SK-N-SH (cell line): Measurements from ENCODE around the gene SH3TC1.

Source experiments
- CTCF ChIP-seq: fragments of 200-600 bp; sonication (generic); IDR thresholded peaks from 2 replicates; pipeline ENCODE4 v1.6.1; 2017; ENCODE audit warnings: antibody characterized with exemption, mild to moderate bottlenecking, moderate library complexity
- EP300 ChIP-seq, 2 experiments: IDR thresholded peaks; 2 replicates each; pipeline versions ENCODE4 v1.4.0 to v1.6.1; 2012; ENCODE audit warnings: borderline replicate concordance in 1 of 2, low read depth in 1 of 2, low read length in 1 of 2
- EZH2phosphoT487 ChIP-seq: fragments of 200-600 bp; sonication (generic); IDR thresholded peaks from 2 replicates; pipeline ENCODE4 v1.6.1; 2017; ENCODE audit warnings: low read depth, mixed run types, mild to moderate bottlenecking, antibody characterized with exemption, moderate library complexity, borderline replicate concordance
- JUND ChIP-seq: IDR thresholded peaks from 2 replicates; pipeline ENCODE4 v1.4.0; 2012
- RAD21 ChIP-seq: IDR thresholded peaks from 2 replicates; pipeline ENCODE4 v1.6.1; 2012; ENCODE audit warnings: mild to moderate bottlenecking, low read length
- RCOR1 ChIP-seq: fragments of 150-350 bp; IDR thresholded peaks from 2 replicates; pipeline ENCODE4 v1.6.1; 2017; ENCODE audit warnings: antibody characterized with exemption, low read length
- REST ChIP-seq: IDR thresholded peaks from 2 replicates; pipeline ENCODE4 v1.6.1; 2012; ENCODE audit warnings: mild to moderate bottlenecking, low read depth, low read length, moderate library complexity
- RXRA ChIP-seq: IDR thresholded peaks from 2 replicates; pipeline ENCODE4 v1.4.0; 2012; ENCODE audit warnings: low read depth, mild to moderate bottlenecking, borderline replicate concordance
- TAF1 ChIP-seq: IDR thresholded peaks from 2 replicates; pipeline ENCODE4 v1.6.1; 2012; ENCODE audit warnings: low read depth, mild to moderate bottlenecking, low read length, moderate library complexity, borderline replicate concordance
- YY1 ChIP-seq: IDR thresholded peaks from 2 replicates; pipeline ENCODE4 v1.4.0; 2012; ENCODE audit warnings: low read depth, mild to moderate bottlenecking
- TF ChIP-seq, protein P1 (sequence below): IDR thresholded peaks from 2 replicates; pipeline ENCODE4; 2012

DNA sequence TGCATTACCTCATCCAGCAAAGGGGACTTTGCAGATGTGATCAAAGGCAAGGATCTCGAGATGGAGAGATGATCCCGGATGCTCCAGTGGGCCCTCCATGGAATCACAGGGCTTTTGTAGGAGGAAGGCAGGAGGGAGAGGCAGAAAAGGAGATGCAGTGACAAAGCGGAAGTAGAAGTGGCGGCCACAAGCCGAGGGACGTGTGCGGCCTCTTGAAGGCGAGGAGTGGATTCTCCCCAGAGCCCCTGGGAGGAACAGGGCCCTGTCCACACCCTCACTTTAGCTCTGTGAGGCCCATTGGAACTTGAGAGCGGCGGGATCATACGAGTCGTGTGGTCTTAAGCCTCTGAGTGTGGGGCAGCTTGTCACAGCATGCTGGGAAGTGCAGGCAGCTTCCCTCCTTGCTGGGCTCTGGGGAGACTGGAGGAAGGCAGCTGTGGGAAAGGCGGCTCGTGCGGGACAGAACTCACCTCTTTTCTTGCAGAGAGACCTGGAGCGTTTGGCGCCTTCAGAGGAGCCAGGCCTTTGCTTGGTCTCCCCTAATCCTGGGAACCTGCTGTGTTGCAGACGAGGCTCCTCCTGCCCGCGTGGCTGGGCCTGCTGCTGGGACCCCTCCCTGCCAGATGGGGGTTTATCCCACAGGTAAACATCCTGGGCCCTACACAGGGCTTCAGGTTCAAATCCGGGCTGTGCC lies 10.2 kb downstream of the SH3TC1 start:
- TF ChIP-seq RCOR1, result no peak
- no peak for TF ChIP-seq CTCF
- TF ChIP-seq JUND, result no peak
- TF ChIP-seq REST, result no peak
- no peak for TF ChIP-seq YY1
- no peak for TF ChIP-seq EP300 (IDR thresholded peaks at IDR 0.05; ENCODE audit: borderline replicate concordance in 1 of 2, low read depth in 1 of 2, low read length in 1 of 2)
- no peak for TF ChIP-seq RXRA
- TF ChIP-seq TAF1, result no peak
- TF ChIP-seq RAD21, result no peak
- TF ChIP-seq, protein P1, sequence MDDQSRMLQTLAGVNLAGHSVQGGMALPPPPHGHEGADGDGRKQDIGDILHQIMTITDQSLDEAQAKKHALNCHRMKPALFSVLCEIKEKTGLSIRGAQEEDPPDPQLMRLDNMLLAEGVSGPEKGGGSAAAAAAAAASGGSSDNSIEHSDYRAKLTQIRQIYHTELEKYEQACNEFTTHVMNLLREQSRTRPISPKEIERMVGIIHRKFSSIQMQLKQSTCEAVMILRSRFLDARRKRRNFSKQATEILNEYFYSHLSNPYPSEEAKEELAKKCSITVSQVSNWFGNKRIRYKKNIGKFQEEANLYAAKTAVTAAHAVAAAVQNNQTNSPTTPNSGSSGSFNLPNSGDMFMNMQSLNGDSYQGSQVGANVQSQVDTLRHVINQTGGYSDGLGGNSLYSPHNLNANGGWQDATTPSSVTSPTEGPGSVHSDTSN, result no peak
- TF ChIP-seq EZH2phosphoT487, result no peak
